Uterus (tissue), 2 donors: ENCODE measurements around the gene KRT5.

Experiments used
- CTCF ChIP-seq, 4 experiments: fragments of 200-600 bp in 2 of 4; fragments of 450-650 bp in 2 of 4; sonication (generic) in 2 of 4; IDR thresholded peaks; one replicate each; pipeline ENCODE4 v1.5.1; 2016 to 2019; ENCODE audit warnings: antibody characterized with exemption in 4 of 4, mild to moderate bottlenecking in 2 of 4, moderate library complexity in 1 of 4
- POLR2A ChIP-seq, 2 donors: fragments of 450-650 bp; IDR thresholded peaks; one replicate each; pipeline ENCODE4 v1.6.1; 2016; ENCODE audit warnings: antibody characterized with exemption in 2 of 2, mild to moderate bottlenecking in 1 of 2, moderate library complexity in 1 of 2

GRCh38 chr12:52515927-52516831 is 4.0 kb downstream of the KRT5 start:
- TF ChIP-seq CTCF (IDR thresholded peaks at IDR 0.05) = no peak
- TF ChIP-seq POLR2A (IDR thresholded peaks at IDR 0.05) = no peak
